DND-41 (cell line): ENCODE measurements around the gene ZIC2.

Source experiments
- ATAC-seq: fragments of 200-7000 bp; cut with Tn5 transposase; 3 replicates; pipeline ENCODE4 v1.9.1; 2021; ENCODE audit warnings: low read depth; ENCODE audit not compliant: insufficient read depth
- DNase-seq: peaks from one replicate; pipeline ENCODE4 v3.0.0-alpha.2; 2020
- H2AFZ ChIP-seq: 2 replicates; pipeline ENCODE4 v1.6.0; 2012; ENCODE audit warnings: low read depth, low read length
- H3K27ac ChIP-seq: 2 replicates; pipeline ENCODE4 v1.5.1; 2012; ENCODE audit warnings: low read length, inconsistent platforms
- H3K27me3 ChIP-seq: fragments of 200-600 bp; sonication (generic); 2 replicates; pipeline ENCODE4 v1.6.0; 2012; ENCODE audit warnings: low read length, mild to moderate bottlenecking, inconsistent platforms; ENCODE audit not compliant: insufficient read depth, poor library complexity
- H3K36me3 ChIP-seq: 2 replicates; pipeline ENCODE4 v1.5.1; 2012; ENCODE audit warnings: low read length, inconsistent platforms; ENCODE audit not compliant: insufficient read depth
- H3K4me1 ChIP-seq: 2 replicates; pipeline ENCODE4 v1.5.1; 2012; ENCODE audit warnings: mild to moderate bottlenecking, low read length; ENCODE audit not compliant: insufficient read depth
- H3K4me2 ChIP-seq: 2 replicates; pipeline ENCODE4 v1.6.0; 2012; ENCODE audit warnings: mild to moderate bottlenecking, moderate library complexity, low read length, inconsistent platforms; ENCODE audit not compliant: insufficient read depth
- H3K4me3 ChIP-seq, 2 experiments: fragments of 200-600 bp in 1 of 2; shearing (Covaris generic) in 1 of 2; 2 replicates each; pipeline ENCODE4 v1.5.1; 2012 to 2016; ENCODE audit warnings: inconsistent platforms in 2 of 2, low read length in 2 of 2, mild to moderate bottlenecking in 2 of 2, low read depth in 1 of 2, moderate library complexity in 1 of 2
- H3K79me2 ChIP-seq: 2 replicates; pipeline ENCODE4 v1.6.0; 2012; ENCODE audit warnings: low read length, inconsistent platforms; ENCODE audit not compliant: insufficient read depth
- H3K9ac ChIP-seq: 2 replicates; pipeline ENCODE4 v1.6.0; 2012; ENCODE audit warnings: low read depth, mild to moderate bottlenecking, inconsistent platforms, low read length, moderate library complexity
- H3K9me3 ChIP-seq: 2 replicates; pipeline ENCODE4 v1.5.1; 2012; ENCODE audit warnings: low read length, moderate library complexity, mild to moderate bottlenecking, inconsistent platforms; ENCODE audit not compliant: insufficient read depth, severe bottlenecking
- H4K20me1 ChIP-seq: 2 replicates; pipeline ENCODE4 v1.6.0; 2012; ENCODE audit warnings: low read length; ENCODE audit not compliant: insufficient read depth
- CTCF ChIP-seq: IDR thresholded peaks from 2 replicates; pipeline ENCODE4 v1.5.1; 2012; ENCODE audit warnings: borderline replicate concordance, low read length, moderate library complexity, mild to moderate bottlenecking; ENCODE audit not compliant: poor library complexity, severe bottlenecking; ENCODE audit errors: extremely low read depth
- EZH2 ChIP-seq: IDR thresholded peaks from 3 replicates; pipeline ENCODE4 v1.6.1; 2012; ENCODE audit warnings: borderline replicate concordance, low read depth, mild to moderate bottlenecking, moderate library complexity, low read length, inconsistent platforms; ENCODE audit not compliant: severe bottlenecking

The ZIC2 gene

GRCh38 chr13:99947666-99948065 lies 33.9 kb upstream of the ZIC2 start:
- ATAC-seq, result no peak

DNA sequence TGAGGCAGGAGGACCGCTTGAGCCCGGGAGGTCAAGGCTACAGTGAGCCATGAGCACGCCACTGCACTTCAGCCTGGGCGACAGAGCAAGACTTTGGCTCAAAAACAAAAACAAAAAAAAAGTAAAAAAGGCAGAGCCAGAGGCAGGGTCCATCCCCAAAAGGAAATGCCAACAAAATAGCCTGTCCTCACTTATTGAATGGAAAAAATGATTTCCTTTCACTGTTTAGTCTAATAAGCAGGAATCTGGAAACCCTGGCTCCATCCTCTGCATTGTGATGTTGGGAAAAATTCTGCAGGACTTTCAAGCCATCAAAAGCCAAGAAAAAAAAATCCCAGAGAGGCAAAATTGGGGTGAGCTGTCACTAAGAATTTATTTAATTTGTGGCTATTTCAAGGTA lies 33.2 kb upstream of the ZIC2 start:
- Histone ChIP-seq H3K4me3 (no peak overlapping the region), H3K4me1 (no peaks in the 10 kb centered on the region), H4K20me1 (no peaks in the 10 kb centered on the region), H3K79me2 (no peaks in the 10 kb centered on the region), H3K27me3 (peaks cover 16% of the 10 kb centered on the region), H3K4me2 (no peak overlapping the region), H3K9me3 (no peaks in the 10 kb centered on the region), H3K9ac (no peak overlapping the region), H3K27ac (no peak overlapping the region), H3K36me3 (no peaks in the 10 kb centered on the region), H2AFZ (no peak overlapping the region)
- no peak for ATAC-seq
- TF ChIP-seq EZH2 (no peak), CTCF (no peak)
- no peak for DNase-seq

More at GRCh38 chr13:99947666-99948065, 33.9 kb upstream of the ZIC2 start:
- Histone ChIP-seq H3K4me3 (no peak overlapping the region), H2AFZ (no peak overlapping the region), H3K9me3 (no peaks in the 10 kb centered on the region), H3K27ac (no peak overlapping the region), H4K20me1 (no peaks in the 10 kb centered on the region), H3K4me2 (no peak overlapping the region), H3K4me1 (no peaks in the 10 kb centered on the region), H3K9ac (no peak overlapping the region), H3K79me2 (no peaks in the 10 kb centered on the region), H3K36me3 (no peaks in the 10 kb centered on the region), H3K27me3 (peaks cover 16% of the 10 kb centered on the region)
- TF ChIP-seq CTCF (no peak), EZH2 (no peak)
- DNase-seq, result no peak

GRCh38 chr13:99948907-99949678 lies 32.5 kb upstream of the ZIC2 start:
- TF ChIP-seq CTCF, result no peak
- TF ChIP-seq EZH2, result no peak
- Histone ChIP-seq H2AFZ (no peak overlapping the region), H3K9ac (no peak overlapping the region), H3K79me2 (no peaks in the 10 kb centered on the region), H4K20me1 (no peaks in the 10 kb centered on the region), H3K27ac (no peak overlapping the region), H3K4me3 (no peak overlapping the region), H3K4me1 (no peaks in the 10 kb centered on the region), H3K9me3 (no peaks in the 10 kb centered on the region), H3K4me2 (no peak overlapping the region), H3K27me3 (peaks cover 16% of the 10 kb centered on the region), H3K36me3 (no peaks in the 10 kb centered on the region)
- DNase-seq, result no peak
- no peak for ATAC-seq
